ENCODE data around the gene TOPBP1. TPM values are rescaled to one million over a fixed set of nuclear protein-coding genes. Genes with fewer than 3 reads are reported as not detected.
A peak's percentile ranks its signal among the peaks of the same experiment; 100 is the strongest.

The TOPBP1 gene
- total RNA-seq, 1 experiment from 2014 or later = 56.8 TPM

- no peak for DNase-seq (ENCODE audit: low read depth)
Observed at GRCh38 chr3:133608388-133608787, 53.4 kb downstream of the TOPBP1 start.

GRCh38 chr3:133607816-133608215, 53.9 kb downstream of the TOPBP1 start:
- no peak for DNase-seq (ENCODE audit: low read depth)

GRCh38 chr3:133606902-133607301, 54.8 kb downstream of the TOPBP1 start:
- no peak for DNase-seq (ENCODE audit: low read depth)

GRCh38 chr3:133606342-133606741, 55.4 kb downstream of the TOPBP1 start:
- no peak for DNase-seq (ENCODE audit: low read depth)

- no peak for DNase-seq (ENCODE audit: low read depth)
Observed at GRCh38 chr3:133600572-133601081, 61.1 kb downstream of the TOPBP1 start.

GRCh38 chr3:133599280-133599679, 62.5 kb downstream of the TOPBP1 start:
- no peak for DNase-seq (ENCODE audit: low read depth)

- DNase-seq (ENCODE audit: low read depth) = no peak
Observed at GRCh38 chr3:133598405-133598804, 63.3 kb downstream of the TOPBP1 start.

GRCh38 chr3:133595341-133595740, 66.4 kb downstream of the TOPBP1 start:
- DNase-seq (ENCODE audit: low read depth) = peak; percentile 65

- no peak for DNase-seq (ENCODE audit: low read depth)
Observed at GRCh38 chr3:133593243-133593642, 68.5 kb downstream of the TOPBP1 start.

- no peak for DNase-seq (ENCODE audit: low read depth)
Observed at GRCh38 chr3:133592843-133593242, 68.9 kb downstream of the TOPBP1 start.

- peak; percentile 84 for DNase-seq (ENCODE audit: low read depth)
Observed at GRCh38 chr3:133591271-133591742, 70.4 kb downstream of the TOPBP1 start.

GRCh38 chr3:133589503-133589902, 72.2 kb downstream of the TOPBP1 start:
- DNase-seq (ENCODE audit: low read depth) = no peak

- DNase-seq (ENCODE audit: low read depth) = no peak
Observed at GRCh38 chr3:133588784-133589465, 72.8 kb downstream of the TOPBP1 start.

GRCh38 chr3:133588035-133588434, 73.7 kb downstream of the TOPBP1 start:
- DNase-seq (ENCODE audit: low read depth) = no peak

- no peak for DNase-seq (ENCODE audit: low read depth)
Observed at GRCh38 chr3:133583396-133583795, 78.3 kb downstream of the TOPBP1 start.

- peak; percentile 70 for DNase-seq (ENCODE audit: low read depth)
Observed at GRCh38 chr3:133578548-133579191, 83.1 kb downstream of the TOPBP1 start.

GRCh38 chr3:133576169-133576568, 85.6 kb downstream of the TOPBP1 start:
- DNase-seq (ENCODE audit: low read depth) = no peak

- DNase-seq (ENCODE audit: low read depth) = no peak
Observed at GRCh38 chr3:133575086-133575485, 86.7 kb downstream of the TOPBP1 start.

- peak; percentile 80 for DNase-seq (ENCODE audit: low read depth)
Observed at GRCh38 chr3:133574260-133574881, 87.4 kb downstream of the TOPBP1 start.

GRCh38 chr3:133573629-133574194, 88.0 kb downstream of the TOPBP1 start, which contains the start of gene CDV3:
TSS of gene CDV3 (plus strand) at chr3:133573686. CDS start at chr3:133574045, 359 bp downstream.
- DNase-seq (ENCODE audit: low read depth) = no peak

- DNase-seq (ENCODE audit: low read depth) = peak; percentile 100
Observed at GRCh38 chr3:133573054-133573628, 88.6 kb downstream of the TOPBP1 start.
